ENCODE data around the gene DCAF17.

Gene DCAF17

GRCh38 chr2:171407676-171408044 is 26.4 kb upstream of the DCAF17 start:
- Histone ChIP-seq H3K9ac (ENCODE audit: low read depth, low read length) (no peak overlapping the region), H3K9me3 (ENCODE audit: insufficient read depth, low read length, severe bottlenecking) (peaks cover 4% of the 10 kb centered on the region), H3K79me2 (ENCODE audit: insufficient read depth, low read length) (no peaks in the 10 kb centered on the region; the same call in 1 of the 2 replicates), H3K4me3 (ENCODE audit: low read depth in 1 of 2, low read length in 2 of 2) (no peak overlapping the region), H3K27me3 (ENCODE audit: insufficient read depth, low read length, poor library complexity) (no peaks in the 10 kb centered on the region), H3K36me3 (ENCODE audit: insufficient read depth, low read length) (no peaks in the 10 kb centered on the region), H3K4me2 (ENCODE audit: insufficient read depth, low read length) (no peak overlapping the region), H3K27ac (ENCODE audit: low read length) (no peak overlapping the region), H4K20me1 (ENCODE audit: insufficient read depth, low read length) (no peaks in the 10 kb centered on the region), H2AFZ (ENCODE audit: low read depth, low read length) (no peak overlapping the region), H3K4me1 (ENCODE audit: insufficient read depth, low read length) (0 out of 2 replicates have a peak, but pooled peaks cover 3% of the 10 kb centered on the region)
- ATAC-seq (ENCODE audit: insufficient read depth, low read depth) (no peak), DNase-seq (no peak)
- TF ChIP-seq CTCF (IDR thresholded peaks at IDR 0.05; ENCODE audit: borderline replicate concordance, extremely low read depth, low read length, poor library complexity, severe bottlenecking) (no peak), EZH2 (IDR thresholded peaks at IDR 0.05; ENCODE audit: borderline replicate concordance, low read depth, low read length, severe bottlenecking) (no peak)

- H3K9ac ChIP-seq (ENCODE audit: low read depth, low read length), result no peak overlapping the region
- H3K4me2 ChIP-seq (ENCODE audit: insufficient read depth, low read length), result no peak overlapping the region
- no peak overlapping the region for H2AFZ ChIP-seq (ENCODE audit: low read depth, low read length)
- ATAC-seq (ENCODE audit: insufficient read depth, low read depth), result no peak
- DNase-seq, result no peak
- H3K79me2 ChIP-seq (ENCODE audit: insufficient read depth, low read length), result no peaks in the 10 kb centered on the region; the same call in 1 of the 2 replicates
- 0 out of 2 replicates have a peak, but pooled peaks cover 3% of the 10 kb centered on the region for H3K4me1 ChIP-seq (ENCODE audit: insufficient read depth, low read length)
- H3K27me3 ChIP-seq (ENCODE audit: insufficient read depth, low read length, poor library complexity), result no peaks in the 10 kb centered on the region
- H4K20me1 ChIP-seq (ENCODE audit: insufficient read depth, low read length), result no peaks in the 10 kb centered on the region
- no peaks in the 10 kb centered on the region for H3K9me3 ChIP-seq (ENCODE audit: insufficient read depth, low read length, severe bottlenecking)
- H3K27ac ChIP-seq (ENCODE audit: low read length), result no peak overlapping the region
- no peaks in the 10 kb centered on the region for H3K36me3 ChIP-seq (ENCODE audit: insufficient read depth, low read length)
- TF ChIP-seq CTCF (IDR thresholded peaks at IDR 0.05; ENCODE audit: borderline replicate concordance, extremely low read depth, low read length, poor library complexity, severe bottlenecking) (no peak), EZH2 (IDR thresholded peaks at IDR 0.05; ENCODE audit: borderline replicate concordance, low read depth, low read length, severe bottlenecking) (no peak)
- H3K4me3 ChIP-seq (ENCODE audit: low read depth in 1 of 2, low read length in 2 of 2), result no peak overlapping the region
These were observed 24.5 kb upstream of the DCAF17 start for GRCh38 chr2:171409436-171409971.

GRCh38 chr2:171410101-171410500 is 23.9 kb upstream of the DCAF17 start:
- H2AFZ ChIP-seq (ENCODE audit: low read depth, low read length), result no peak overlapping the region
- H3K9me3 ChIP-seq (ENCODE audit: insufficient read depth, low read length, severe bottlenecking), result no peaks in the 10 kb centered on the region
- H3K4me1 ChIP-seq (ENCODE audit: insufficient read depth, low read length), result 0 out of 2 replicates have a peak, but pooled peaks cover 3% of the 10 kb centered on the region
- no peak for TF ChIP-seq EZH2 (IDR thresholded peaks at IDR 0.05; ENCODE audit: borderline replicate concordance, low read depth, low read length, severe bottlenecking)
- TF ChIP-seq CTCF (IDR thresholded peaks at IDR 0.05; ENCODE audit: borderline replicate concordance, extremely low read depth, low read length, poor library complexity, severe bottlenecking), result no peak
- no peaks in the 10 kb centered on the region for H3K27me3 ChIP-seq (ENCODE audit: insufficient read depth, low read length, poor library complexity)
- no peak overlapping the region for H3K27ac ChIP-seq (ENCODE audit: low read length)
- H3K9ac ChIP-seq (ENCODE audit: low read depth, low read length), result no peak overlapping the region
- no peaks in the 10 kb centered on the region; the same call in 1 of the 2 replicates for H3K79me2 ChIP-seq (ENCODE audit: insufficient read depth, low read length)
- no peak for DNase-seq
- no peaks in the 10 kb centered on the region for H3K36me3 ChIP-seq (ENCODE audit: insufficient read depth, low read length)
- no peaks in the 10 kb centered on the region for H4K20me1 ChIP-seq (ENCODE audit: insufficient read depth, low read length)
- no peak overlapping the region for H3K4me3 ChIP-seq (ENCODE audit: low read depth in 1 of 2, low read length in 2 of 2)
- H3K4me2 ChIP-seq (ENCODE audit: insufficient read depth, low read length), result no peak overlapping the region
- ATAC-seq (ENCODE audit: insufficient read depth, low read depth), result no peak

Data from DND-41 (cell line).